Transverse colon (tissue), 4 donors: ENCODE results near the gene JUP.

ENCODE experiments used
- POLR2AphosphoS5 ChIP-seq, 3 donors: sonication (generic); formaldehyde crosslinking; IDR thresholded peaks; one replicate each; pipeline ENCODE4 v1.6.1; 2016; ENCODE audit warnings: antibody characterized with exemption in 3 of 3
- TF ChIP-seq, protein P1 (sequence below), 5 experiments: fragments of 200-600 bp in 3 of 5; fragments of 450-650 bp in 2 of 5; sonication (generic) in 3 of 5; IDR thresholded peaks; 1 replicate in 2 of 5; 2 replicates in 3 of 5; pipeline ENCODE4 v1.5.1; 2016 to 2017; ENCODE audit warnings: antibody characterized with exemption in 5 of 5, inconsistent platforms in 3 of 5, mild to moderate bottlenecking in 2 of 5, moderate library complexity in 1 of 5

DNA sequence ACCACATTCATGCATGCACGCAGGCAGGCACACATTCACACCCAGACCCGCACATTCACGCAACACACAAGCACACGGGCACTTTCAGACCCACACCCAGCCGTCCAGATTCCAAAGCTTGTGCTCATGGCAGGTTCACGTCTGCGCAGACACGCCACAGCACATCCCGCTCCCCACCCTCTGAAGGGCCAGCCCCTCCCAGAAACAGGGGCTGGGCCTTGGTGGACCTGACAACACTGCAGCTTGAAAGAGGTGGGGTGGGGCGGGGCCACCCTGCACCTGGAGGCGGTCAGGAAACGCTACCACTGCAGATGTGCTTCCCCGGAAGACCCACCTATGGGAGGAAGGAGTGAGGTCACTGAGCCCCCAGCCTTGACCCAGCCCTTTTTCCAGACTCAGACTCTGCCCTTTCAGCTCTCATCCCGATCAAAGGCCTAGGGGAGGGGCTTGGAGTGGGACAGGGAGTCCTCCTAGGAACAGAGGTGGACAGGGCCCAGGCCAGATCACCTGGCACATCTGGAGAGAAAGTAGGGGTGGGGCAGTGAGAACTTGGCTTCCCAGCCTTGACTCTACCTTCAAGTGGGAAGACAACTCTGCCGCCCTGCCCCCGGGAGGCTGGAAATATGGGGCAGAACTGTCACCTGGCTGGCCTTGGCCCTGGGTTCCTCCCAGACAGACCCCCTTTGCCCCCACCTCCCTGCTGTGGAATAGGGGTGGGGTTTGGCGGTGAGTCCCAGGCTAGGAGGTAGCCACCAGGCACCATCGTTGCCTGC is 14.3 kb upstream of the JUP start:
- TF ChIP-seq, protein P1, sequence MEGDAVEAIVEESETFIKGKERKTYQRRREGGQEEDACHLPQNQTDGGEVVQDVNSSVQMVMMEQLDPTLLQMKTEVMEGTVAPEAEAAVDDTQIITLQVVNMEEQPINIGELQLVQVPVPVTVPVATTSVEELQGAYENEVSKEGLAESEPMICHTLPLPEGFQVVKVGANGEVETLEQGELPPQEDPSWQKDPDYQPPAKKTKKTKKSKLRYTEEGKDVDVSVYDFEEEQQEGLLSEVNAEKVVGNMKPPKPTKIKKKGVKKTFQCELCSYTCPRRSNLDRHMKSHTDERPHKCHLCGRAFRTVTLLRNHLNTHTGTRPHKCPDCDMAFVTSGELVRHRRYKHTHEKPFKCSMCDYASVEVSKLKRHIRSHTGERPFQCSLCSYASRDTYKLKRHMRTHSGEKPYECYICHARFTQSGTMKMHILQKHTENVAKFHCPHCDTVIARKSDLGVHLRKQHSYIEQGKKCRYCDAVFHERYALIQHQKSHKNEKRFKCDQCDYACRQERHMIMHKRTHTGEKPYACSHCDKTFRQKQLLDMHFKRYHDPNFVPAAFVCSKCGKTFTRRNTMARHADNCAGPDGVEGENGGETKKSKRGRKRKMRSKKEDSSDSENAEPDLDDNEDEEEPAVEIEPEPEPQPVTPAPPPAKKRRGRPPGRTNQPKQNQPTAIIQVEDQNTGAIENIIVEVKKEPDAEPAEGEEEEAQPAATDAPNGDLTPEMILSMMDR (IDR thresholded peaks at IDR 0.05) = no peak
- TF ChIP-seq POLR2AphosphoS5 (IDR thresholded peaks at IDR 0.05) = peak; percentile 29 to 65 (median 50)
